ENCODE results near the gene ZNF777.

The ZNF777 gene

DNA sequence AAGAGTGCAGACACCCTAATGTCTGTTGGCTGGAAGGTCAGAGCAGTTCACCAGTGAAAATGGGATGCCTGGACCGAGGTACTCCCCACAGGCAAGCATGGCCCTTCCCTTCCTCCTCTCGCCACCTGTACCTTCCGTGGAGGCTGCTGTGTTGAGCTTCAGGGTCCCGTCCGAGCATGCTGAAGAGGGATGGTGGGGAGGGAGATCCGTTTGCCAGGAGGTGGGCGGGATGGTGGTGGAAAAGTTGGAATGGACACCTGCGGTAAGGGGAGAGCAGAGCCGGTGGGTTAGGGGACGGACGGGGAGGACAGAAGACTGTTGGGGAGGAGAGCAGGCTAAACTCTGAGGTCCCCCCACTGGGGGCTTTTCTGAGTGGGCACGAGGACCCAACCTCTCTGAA is 15.9 kb upstream of the ZNF777 start:
- DNase-seq, result no peak

- DNase-seq, result no peak
Observed at GRCh38 chr7:149475121-149476045, 14.5 kb upstream of the ZNF777 start.

GRCh38 chr7:149474309-149475120 is 13.7 kb upstream of the ZNF777 start:
- DNase-seq, result no peak

- no peak for DNase-seq
Observed at GRCh38 chr7:149473251-149473650, 12.4 kb upstream of the ZNF777 start.

- DNase-seq, result no peak
Observed at GRCh38 chr7:149471289-149471953, 10.6 kb upstream of the ZNF777 start.

DNA sequence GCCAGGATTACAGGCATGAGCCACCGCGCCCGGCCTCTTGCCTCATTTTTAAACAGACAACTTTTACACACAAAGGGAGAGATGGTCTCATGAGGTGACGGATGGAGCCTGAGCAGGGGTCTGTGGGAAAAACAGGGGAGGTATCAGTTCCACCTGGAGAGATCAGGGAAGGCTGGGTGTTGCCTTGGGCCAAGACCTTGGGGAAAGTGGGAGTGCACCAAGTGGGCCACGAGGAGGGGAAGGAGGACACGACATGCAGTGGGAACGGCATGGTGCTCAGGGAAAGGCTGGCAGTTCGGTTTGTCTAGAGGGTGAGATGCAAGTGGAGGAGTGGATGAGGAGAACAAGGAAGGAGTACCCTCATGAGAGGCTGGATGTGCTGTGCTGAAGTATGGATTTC is 8.9 kb upstream of the ZNF777 start:
- DNase-seq, result no peak

DNA sequence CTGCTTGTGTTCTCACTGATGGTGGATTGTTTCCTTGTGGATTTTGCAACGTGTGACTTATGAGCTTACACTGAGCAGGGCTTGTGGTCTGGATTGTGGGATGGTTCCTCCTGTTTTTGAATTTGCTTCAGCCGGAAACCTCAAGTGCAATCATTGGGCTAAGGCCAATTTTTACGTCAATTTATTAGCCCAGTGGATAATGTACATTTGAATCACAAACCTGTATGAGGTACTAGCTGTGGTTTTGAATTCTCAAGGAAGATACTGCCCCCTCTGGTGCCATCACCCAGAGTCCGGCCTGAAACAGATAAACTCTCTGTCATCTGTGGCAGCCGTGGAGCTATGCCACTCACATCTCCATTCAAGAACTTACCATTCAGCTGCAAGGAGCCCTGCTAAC is 7.3 kb upstream of the ZNF777 start:
- DNase-seq, result no peak

- DNase-seq, result no peak
Observed at GRCh38 chr7:149467321-149467859, 6.5 kb upstream of the ZNF777 start.

DNA sequence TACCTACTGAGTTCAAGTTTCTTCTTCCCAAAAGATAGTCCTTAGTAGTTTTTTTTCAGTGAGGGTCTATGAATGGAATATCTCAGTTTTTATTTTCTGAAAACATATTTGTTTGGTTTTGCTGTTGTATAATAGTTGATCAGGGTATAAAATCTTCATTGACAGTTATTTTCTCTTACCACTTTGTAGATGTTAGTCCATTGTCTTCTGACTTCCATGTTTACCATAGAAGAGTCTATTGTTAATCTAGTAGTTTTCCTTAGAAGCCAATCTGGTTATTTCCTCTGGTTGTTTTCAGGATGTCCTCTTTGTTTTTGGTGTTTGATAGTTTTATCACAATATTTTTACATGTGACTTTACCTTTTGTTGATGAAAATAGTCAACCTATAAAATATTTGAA is 5.5 kb upstream of the ZNF777 start:
- DNase-seq, result no peak

DNA sequence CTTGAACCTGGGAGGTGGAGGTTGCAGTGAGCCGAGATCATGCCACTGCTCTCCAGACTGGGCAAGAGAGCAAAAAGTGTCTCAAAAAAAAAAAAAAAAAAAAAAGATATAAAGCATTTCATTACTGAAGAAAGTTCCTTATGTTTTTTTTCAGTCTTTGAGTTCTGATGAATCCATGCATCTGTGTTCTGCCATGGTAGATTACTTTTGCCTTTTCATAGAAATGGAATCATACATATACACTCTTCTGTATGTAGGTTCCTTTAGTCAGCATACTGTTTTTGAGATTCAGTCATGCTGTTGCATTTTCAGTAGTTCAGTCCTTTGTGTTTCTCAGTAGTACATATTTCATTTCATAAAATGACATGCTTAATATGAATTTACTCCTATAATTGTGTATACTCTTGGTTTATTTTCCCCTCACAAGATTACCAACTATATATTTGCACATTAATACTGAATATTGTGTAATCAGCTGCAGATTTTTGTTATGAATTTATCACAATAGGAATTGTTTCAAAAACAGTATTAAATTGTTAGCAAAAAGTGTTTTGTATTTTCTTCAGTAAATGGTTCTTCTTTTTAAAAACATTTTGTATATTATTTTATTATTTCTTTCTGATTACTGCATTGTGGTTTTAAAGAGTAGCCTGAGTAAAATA is 2.8 kb upstream of the ZNF777 start:
- no peak for DNase-seq

GRCh38 chr7:149462101-149462520 is 1.2 kb upstream of the ZNF777 start:
- no peak for DNase-seq

GRCh38 chr7:149459540-149460452 is 1.1 kb downstream of the ZNF777 start:
- DNase-seq, result no peak

- DNase-seq, result no peak
Observed at GRCh38 chr7:149459201-149459539, 1.7 kb downstream of the ZNF777 start.

DNA sequence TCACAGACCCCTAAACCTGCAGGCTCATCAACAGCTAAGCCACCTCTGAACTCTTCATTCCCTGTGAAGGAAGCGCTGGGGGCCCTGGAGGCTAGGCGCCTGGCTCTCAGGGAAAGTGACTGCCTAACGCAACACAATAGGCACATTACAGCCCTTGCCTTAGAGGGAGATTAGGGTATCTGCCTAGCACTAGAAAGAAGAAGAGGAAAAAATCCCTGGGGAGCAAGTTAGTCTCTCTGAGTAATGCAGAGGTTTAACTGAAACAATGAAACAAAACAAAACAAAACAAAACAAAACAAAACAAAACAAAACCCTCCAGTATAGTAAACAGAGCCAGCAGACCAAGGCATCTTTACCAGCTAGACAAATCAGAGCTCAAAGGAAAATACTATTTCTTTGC is 2.6 kb downstream of the ZNF777 start:
- no peak for DNase-seq

GRCh38 chr7:149457766-149458165 is 3.1 kb downstream of the ZNF777 start:
- no peak for DNase-seq

- no peak for DNase-seq
Observed at GRCh38 chr7:149456506-149457421, 4.1 kb downstream of the ZNF777 start.

DNA sequence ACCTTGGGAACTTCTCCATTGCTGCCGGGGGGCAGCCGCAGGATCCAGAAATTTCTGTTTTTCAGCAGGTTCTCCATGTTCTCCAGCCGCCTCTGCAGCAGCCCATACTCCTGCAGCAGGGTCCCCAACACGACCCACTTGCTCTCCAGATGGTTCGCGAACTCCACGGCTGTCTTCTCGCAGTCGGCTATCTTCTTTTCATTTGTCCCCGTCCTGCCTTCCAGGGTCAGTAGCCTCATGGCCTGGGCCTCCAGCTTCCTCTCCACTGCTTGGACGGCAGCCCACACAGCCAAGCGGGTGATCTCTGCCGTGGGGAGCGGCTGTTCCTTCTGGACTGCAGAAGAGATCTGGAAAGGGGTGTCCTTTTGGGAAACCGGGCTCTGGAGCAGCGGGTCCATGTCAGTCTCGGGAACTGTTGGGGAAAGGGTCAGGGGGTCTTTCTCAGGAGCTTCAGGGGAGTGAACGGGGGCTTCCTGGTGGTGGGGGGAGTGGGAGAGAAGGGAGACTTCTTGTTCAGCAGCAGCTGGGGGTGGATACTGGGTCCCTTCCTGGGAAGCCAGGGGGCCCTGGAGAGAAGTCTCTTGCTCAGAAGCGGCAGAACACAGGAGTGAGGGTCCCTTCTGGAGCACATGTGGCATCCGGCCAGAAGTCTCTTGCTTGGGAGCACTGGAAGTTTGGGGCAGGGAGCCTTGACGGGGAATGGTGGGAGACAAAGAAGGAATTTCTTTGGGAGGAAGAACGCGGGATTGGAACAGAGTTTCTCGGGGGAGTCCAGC is 5.5 kb downstream of the ZNF777 start:
- DNase-seq, result no peak

GRCh38 chr7:149454750-149455149 is 6.1 kb downstream of the ZNF777 start:
- no peak for DNase-seq

- no peak for DNase-seq
Observed at GRCh38 chr7:149454006-149454405, 6.9 kb downstream of the ZNF777 start.

GRCh38 chr7:149450821-149451220 is 10.0 kb downstream of the ZNF777 start:
- no peak for DNase-seq

Measured in NCI-H1092 (cell line).